Measurements from ENCODE around the gene STAB2. TPM values are rescaled to one million over a fixed set of nuclear protein-coding genes. Genes with fewer than 3 reads are reported as not detected.

STAB2 gene
- polyA plus RNA-seq, 1 donor from 2014 or later = not detected

- Histone ChIP-seq H3K4me3 (ENCODE audit: low read length) (no peak overlapping the region), H3K79me2 (replicated peaks; ENCODE audit: insufficient read depth, low read length) (no peaks in the 10 kb centered on the region), H2AFZ (ENCODE audit: low read depth, low read length) (no peak overlapping the region), H3K27ac (ENCODE audit: low read length) (no peak overlapping the region), H3K9ac (ENCODE audit: low read length) (no peak overlapping the region), H3K27me3 (ENCODE audit: insufficient read depth, low read depth, low read length) (no peaks in the 10 kb centered on the region), H3K9me3 (ENCODE audit: low read length) (no peaks in the 10 kb centered on the region), H3K4me2 (ENCODE audit: low read length) (no peak overlapping the region), H3F3A (ENCODE audit: insufficient read depth, low read length, poor library complexity, severe bottlenecking) (no peaks in the 10 kb centered on the region), H3K9me2 (ENCODE audit: insufficient read depth, low read length) (no peaks in the 10 kb centered on the region), H4K20me1 (ENCODE audit: insufficient read depth) (no peaks in the 10 kb centered on the region), H3K36me3 (ENCODE audit: insufficient read depth, low read length) (no peaks in the 10 kb centered on the region)
- no peak for TF ChIP-seq TAF1 (IDR thresholded peaks at IDR 0.05; ENCODE audit: low read depth)
- no peak for TF ChIP-seq RAD21 (conservative IDR thresholded peaks at IDR 0.05)
- TF ChIP-seq SMC3 (conservative IDR thresholded peaks at IDR 0.05; ENCODE audit: poor library complexity) = no peak
- TF ChIP-seq, protein P1, sequence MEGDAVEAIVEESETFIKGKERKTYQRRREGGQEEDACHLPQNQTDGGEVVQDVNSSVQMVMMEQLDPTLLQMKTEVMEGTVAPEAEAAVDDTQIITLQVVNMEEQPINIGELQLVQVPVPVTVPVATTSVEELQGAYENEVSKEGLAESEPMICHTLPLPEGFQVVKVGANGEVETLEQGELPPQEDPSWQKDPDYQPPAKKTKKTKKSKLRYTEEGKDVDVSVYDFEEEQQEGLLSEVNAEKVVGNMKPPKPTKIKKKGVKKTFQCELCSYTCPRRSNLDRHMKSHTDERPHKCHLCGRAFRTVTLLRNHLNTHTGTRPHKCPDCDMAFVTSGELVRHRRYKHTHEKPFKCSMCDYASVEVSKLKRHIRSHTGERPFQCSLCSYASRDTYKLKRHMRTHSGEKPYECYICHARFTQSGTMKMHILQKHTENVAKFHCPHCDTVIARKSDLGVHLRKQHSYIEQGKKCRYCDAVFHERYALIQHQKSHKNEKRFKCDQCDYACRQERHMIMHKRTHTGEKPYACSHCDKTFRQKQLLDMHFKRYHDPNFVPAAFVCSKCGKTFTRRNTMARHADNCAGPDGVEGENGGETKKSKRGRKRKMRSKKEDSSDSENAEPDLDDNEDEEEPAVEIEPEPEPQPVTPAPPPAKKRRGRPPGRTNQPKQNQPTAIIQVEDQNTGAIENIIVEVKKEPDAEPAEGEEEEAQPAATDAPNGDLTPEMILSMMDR (IDR thresholded peaks at IDR 0.05; ENCODE audit: poor library complexity, severe bottlenecking) = no peak
- TF ChIP-seq POLR2AphosphoS5 (IDR thresholded peaks at IDR 0.05) = no peak
- no peak for TF ChIP-seq REST (IDR thresholded peaks at IDR 0.05; ENCODE audit: borderline replicate concordance)
- no peak for TF ChIP-seq MXI1 (conservative IDR thresholded peaks at IDR 0.05; ENCODE audit: poor library complexity, severe bottlenecking)
- no peak for TF ChIP-seq EP300 (conservative IDR thresholded peaks at IDR 0.05; ENCODE audit: poor library complexity, severe bottlenecking)
- no peak for TF ChIP-seq EZH2 (IDR thresholded peaks at IDR 0.05; ENCODE audit: borderline replicate concordance, insufficient read depth, low read length, poor library complexity, severe bottlenecking)
Observed at GRCh38 chr12:103546959-103547358, 40.1 kb upstream of the STAB2 start.

- Histone ChIP-seq H3K79me2 (replicated peaks; ENCODE audit: insufficient read depth, low read length) (no peaks in the 10 kb centered on the region), H4K20me1 (ENCODE audit: insufficient read depth) (no peaks in the 10 kb centered on the region), H3K9ac (ENCODE audit: low read length) (no peak overlapping the region), H3K4me3 (ENCODE audit: low read length) (no peak overlapping the region), H3F3A (ENCODE audit: insufficient read depth, low read length, poor library complexity, severe bottlenecking) (no peaks in the 10 kb centered on the region), H3K9me2 (ENCODE audit: insufficient read depth, low read length) (no peaks in the 10 kb centered on the region), H3K27me3 (ENCODE audit: insufficient read depth, low read depth, low read length) (no peaks in the 10 kb centered on the region), H3K9me3 (ENCODE audit: low read length) (no peaks in the 10 kb centered on the region), H3K36me3 (ENCODE audit: insufficient read depth, low read length) (no peaks in the 10 kb centered on the region), H3K4me2 (ENCODE audit: low read length) (no peak overlapping the region), H3K27ac (ENCODE audit: low read length) (no peak overlapping the region), H2AFZ (ENCODE audit: low read depth, low read length) (no peak overlapping the region)
- TF ChIP-seq TAF1 (IDR thresholded peaks at IDR 0.05; ENCODE audit: low read depth) (no peak), EP300 (conservative IDR thresholded peaks at IDR 0.05; ENCODE audit: poor library complexity, severe bottlenecking) (no peak), EZH2 (IDR thresholded peaks at IDR 0.05; ENCODE audit: borderline replicate concordance, insufficient read depth, low read length, poor library complexity, severe bottlenecking) (no peak), MXI1 (conservative IDR thresholded peaks at IDR 0.05; ENCODE audit: poor library complexity, severe bottlenecking) (no peak), POLR2AphosphoS5 (IDR thresholded peaks at IDR 0.05) (no peak), RAD21 (conservative IDR thresholded peaks at IDR 0.05) (no peak), REST (IDR thresholded peaks at IDR 0.05; ENCODE audit: borderline replicate concordance) (no peak), SMC3 (conservative IDR thresholded peaks at IDR 0.05; ENCODE audit: poor library complexity) (no peak)
- TF ChIP-seq, protein P1 (IDR thresholded peaks at IDR 0.05; ENCODE audit: poor library complexity, severe bottlenecking) = no peak
Observed at GRCh38 chr12:103547376-103547775, 39.7 kb upstream of the STAB2 start.

Data from neural cell (in vitro differentiated cells).